Ovary (tissue), 3 donors: ENCODE data around the gene LRRC59.

ENCODE experiments used
- CTCF ChIP-seq, 3 donors: fragments of 450-650 bp in 2 of 3; fragments of 200-600 bp in 1 of 3; IDR thresholded peaks; one replicate each; pipeline versions ENCODE4 v1.5.1 to v1.8.0; 2016 to 2022; ENCODE audit warnings: antibody characterized with exemption in 3 of 3, mild to moderate bottlenecking in 1 of 3
- EP300 ChIP-seq: sonication (generic); formaldehyde crosslinking; IDR thresholded peaks from one replicate; pipeline ENCODE4 v1.6.1; 2017; ENCODE audit warnings: antibody characterized with exemption
- POLR2A ChIP-seq: fragments of 450-650 bp; IDR thresholded peaks from one replicate; pipeline ENCODE4 v1.6.1; 2017; ENCODE audit warnings: antibody characterized with exemption, mild to moderate bottlenecking, moderate library complexity
- donor health status: DM: no; HTN: no; CAD: no.

- no peak for TF ChIP-seq POLR2A
- no peak for TF ChIP-seq CTCF (IDR thresholded peaks at IDR 0.05)
- no peak for TF ChIP-seq EP300
These were observed 16.7 kb downstream of the LRRC59 start for GRCh38 chr17:50380369-50381259.
